ENCODE data around the gene FRMPD3.

The FRMPD3 gene

GRCh38 chrX:107482046-107482445 lies 32.6 kb downstream of the FRMPD3 start:
- DNase-seq = no peak

DNA sequence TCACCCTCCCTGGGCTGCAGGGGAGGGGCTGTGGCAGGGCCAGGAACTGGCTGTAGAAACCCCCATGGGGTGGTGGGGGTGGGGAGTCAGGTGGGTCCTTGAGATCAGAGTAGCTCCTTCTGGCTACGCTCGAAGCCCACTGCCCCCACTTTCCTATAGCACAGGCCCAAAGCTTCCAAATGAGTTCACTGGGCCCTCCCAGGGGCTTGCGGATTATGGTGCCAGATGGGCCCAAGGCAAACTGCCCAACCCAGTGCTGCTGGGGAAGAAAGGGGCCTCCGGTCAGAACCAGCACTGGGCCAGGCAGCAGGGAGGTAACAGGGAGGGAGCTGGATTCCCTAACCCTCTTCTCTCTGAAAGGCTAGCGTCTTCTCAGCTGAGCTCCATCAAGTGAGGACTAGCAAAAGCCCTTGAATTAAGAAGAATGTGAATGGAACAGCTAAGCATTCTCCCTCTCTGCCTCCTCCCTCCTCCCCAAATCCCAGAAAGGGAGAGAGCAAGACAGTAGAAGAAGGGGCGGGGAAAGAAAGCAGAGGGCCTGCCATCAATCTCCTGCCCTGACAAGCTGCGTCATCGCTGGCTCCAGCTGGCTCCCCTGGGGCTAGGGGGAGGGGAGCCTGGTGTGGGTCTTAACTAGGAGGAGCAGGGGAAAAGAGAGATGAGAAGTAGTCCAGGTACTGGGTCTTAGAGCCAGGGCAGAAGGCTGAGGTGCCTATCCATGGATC lies 34.7 kb downstream of the FRMPD3 start:
- peak; percentile 82 for DNase-seq

- DNase-seq = peak; percentile 30
Measured at GRCh38 chrX:107485013-107485412, 35.6 kb downstream of the FRMPD3 start.

DNA sequence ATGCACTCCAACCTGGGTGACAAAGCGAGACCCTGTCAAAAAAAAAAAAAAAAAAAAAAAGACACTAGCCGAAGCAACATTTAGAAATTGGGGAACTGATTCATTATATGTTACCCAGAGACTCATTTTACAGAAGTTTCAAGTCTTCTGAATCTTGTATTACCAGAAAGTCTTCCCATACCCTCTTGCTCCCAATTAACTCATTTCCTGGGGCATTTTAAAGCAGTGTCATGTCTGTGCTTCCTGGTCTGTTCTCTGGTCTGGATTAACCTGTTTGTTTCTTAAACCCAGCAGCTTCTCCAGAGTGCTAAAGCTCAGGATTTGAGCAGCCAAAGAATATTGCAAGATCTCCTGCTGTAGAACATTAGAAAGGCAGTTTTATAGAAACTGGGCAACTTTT lies 43.7 kb downstream of the FRMPD3 start:
- no peak for DNase-seq

DNA sequence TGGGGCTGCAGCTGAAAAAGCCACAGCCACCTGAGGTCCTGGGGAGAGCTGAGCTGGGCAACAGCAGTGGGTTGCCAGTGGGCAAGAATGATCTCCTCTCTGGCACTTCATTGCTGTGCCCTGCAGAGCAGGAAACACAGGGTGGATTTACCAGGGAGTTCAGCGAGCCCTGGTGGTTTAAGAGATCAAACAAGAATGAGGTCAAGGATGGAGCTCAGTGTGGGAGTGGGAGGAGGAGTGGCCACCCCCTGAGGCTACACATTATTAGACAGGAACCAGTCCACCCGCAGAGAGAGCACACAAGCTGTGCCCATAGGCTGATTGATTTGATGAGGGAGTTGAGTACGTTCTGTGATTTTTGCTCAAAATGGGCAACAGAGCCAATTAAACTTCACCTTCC lies 47.3 kb downstream of the FRMPD3 start:
- no peak for DNase-seq

Data from eye (tissue), 1 donor.